ENCODE data around the gene GM2A.
"Not testable (repeated sequence)": the region's sequence is repeated elsewhere in the genome, so short reads cannot be mapped to it uniquely, and the experiment has no call there.

Gene GM2A

DNA sequence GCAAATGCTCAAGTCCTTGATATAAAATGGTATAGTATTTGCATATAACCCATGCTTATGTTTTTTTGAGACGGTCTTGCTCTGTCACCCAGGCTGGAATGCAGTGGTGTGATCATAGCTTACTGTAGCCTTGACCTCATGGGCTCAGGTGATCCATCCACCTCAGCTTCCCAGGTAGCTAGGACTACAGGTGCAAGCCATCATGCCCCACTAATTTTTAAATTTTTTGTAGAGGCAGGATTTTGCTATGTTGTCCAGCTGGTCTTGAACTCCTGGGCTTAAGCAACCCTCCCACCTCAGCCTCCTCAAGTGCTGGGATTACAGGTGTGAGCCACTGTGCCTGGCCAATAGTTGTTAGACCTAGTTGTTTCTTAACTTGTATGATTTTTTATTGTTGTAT, 33.3 kb downstream of the GM2A start:
- DNase-seq (ENCODE audit: low read depth, low spot score) = no peak

DNA sequence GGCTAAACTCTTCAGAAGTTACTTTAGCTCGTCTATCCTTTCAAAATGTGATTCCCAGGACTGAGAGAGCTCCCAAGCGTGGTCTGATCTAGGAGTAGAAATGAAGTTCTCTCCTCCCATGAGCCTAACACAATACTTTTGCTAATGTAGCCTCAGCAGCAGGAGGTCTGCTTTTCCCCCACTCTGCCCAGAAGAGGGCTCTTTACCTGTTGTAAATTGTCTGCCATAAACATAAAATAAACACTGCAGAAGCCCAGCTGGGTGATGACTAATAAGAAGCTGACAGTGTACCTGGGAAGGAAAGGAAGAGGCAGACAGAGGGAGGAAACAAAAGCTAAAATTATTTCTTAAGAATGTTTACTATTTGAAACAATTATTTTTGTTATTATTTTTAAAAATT, 35.2 kb downstream of the GM2A start:
- no peak for DNase-seq (ENCODE audit: low read depth, low spot score)

DNA sequence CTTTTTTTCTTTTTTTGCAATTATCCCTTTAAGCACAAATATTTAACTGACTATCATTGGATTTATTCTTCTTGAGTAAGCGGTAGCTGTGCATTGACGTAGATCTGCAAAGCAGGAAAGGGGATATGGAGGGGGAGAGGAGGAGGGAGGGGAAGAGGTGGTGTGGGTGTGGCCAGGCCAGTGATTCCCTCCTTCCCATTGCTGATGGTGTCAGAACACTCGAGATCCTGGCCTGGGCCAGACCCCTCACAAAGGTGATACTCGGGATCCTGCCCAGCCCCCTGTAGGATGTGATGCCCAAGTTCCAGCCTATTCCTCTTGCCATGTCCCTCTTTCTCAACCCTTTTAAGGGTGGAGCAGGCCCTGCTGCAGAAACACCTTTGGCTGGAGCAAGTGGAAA, 40.6 kb downstream of the GM2A start:
- DNase-seq (ENCODE audit: low read depth, low spot score) = no peak

DNA sequence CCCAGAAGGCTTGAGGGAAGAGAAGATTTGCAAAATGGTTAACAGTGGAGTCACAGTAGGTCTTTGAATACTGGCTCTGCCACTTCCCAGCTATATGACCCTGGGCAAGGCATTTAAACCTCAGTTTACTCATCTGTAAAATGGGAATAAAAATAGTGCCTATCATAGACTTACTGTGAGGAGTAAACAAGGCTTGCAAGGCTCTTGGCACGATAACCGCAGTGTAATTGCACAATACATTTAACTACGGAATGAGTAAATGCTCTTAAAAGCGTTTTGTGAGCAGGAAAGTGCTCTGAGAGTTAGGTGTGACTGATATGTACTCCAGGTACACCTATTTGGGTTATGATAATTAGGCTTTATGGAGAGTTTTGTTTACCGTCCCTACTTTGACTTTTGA, 42.2 kb downstream of the GM2A start:
- no peak for DNase-seq (ENCODE audit: low read depth, low spot score)

DNA sequence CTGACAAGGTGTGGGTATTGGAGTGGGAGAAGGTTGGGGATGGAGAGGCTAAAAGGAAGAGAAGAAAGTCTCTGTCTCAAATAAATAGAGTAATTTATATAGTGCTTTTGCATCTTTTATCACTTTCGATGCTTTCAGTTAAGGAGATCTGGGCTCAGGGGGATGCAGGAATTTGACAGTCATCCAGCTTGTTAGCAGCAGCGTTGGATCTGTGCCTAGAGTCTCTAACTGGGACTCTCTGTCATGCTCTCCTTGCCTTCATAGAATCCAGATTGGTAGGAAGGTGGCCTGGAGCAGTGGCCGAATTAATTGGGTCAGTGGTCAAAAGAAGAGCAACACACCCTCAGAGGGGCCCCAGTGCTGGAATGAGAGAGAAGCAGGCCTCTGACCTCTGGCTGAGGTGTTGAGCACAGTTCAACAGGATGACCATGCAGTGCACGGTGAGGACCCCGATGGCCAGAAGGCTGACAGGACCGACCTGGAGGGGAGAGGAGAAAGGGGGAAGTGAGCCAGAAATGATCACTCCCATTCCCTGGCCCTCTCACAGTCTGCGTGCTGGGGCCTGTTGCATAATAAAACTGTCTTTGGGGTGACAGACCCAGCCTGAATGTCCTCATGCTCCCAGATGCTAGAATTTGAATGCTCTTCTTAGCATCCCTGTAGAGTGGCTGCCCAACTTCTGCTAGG, 42.9 kb downstream of the GM2A start:
- DNase-seq (ENCODE audit: low read depth, low spot score) = no peak

DNA sequence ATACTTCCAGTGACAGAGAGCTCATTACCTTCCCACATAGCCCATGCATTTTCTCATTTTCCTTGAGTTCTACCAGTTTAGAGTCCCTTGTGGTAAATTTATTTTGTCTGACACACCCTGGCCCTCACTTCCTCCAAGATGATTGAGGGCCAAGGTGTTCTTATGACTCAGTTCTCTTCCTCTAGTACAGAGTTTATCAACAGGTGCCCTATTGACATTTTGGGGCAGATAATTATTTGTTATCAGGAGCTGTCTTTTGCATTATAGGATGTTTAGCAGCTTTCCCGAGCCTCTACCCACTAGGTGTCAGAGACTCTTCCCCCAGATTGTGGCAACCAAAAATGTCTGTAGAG, 43.5 kb downstream of the GM2A start:
- DNase-seq (ENCODE audit: low read depth, low spot score) = no peak

DNA sequence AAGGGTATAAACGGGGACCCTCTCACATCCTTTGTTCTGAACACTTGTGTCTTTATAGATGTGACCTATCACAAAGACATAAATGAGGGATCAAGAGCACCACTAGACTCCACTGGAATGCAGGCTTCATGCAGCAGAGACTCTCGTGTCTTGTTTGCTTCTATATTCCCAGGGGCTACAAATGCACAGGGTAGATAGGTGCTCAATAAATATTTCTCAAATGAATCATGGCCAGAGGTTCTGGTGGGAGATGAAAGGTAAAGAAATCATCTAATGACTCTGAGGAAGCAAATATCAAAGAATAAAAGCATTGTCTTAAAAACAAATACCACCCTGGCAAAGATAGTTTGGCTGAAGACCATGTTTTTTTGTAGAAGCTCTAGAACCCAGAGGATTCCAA, 44.0 kb downstream of the GM2A start:
- DNase-seq (ENCODE audit: low read depth, low spot score) = no peak

DNA sequence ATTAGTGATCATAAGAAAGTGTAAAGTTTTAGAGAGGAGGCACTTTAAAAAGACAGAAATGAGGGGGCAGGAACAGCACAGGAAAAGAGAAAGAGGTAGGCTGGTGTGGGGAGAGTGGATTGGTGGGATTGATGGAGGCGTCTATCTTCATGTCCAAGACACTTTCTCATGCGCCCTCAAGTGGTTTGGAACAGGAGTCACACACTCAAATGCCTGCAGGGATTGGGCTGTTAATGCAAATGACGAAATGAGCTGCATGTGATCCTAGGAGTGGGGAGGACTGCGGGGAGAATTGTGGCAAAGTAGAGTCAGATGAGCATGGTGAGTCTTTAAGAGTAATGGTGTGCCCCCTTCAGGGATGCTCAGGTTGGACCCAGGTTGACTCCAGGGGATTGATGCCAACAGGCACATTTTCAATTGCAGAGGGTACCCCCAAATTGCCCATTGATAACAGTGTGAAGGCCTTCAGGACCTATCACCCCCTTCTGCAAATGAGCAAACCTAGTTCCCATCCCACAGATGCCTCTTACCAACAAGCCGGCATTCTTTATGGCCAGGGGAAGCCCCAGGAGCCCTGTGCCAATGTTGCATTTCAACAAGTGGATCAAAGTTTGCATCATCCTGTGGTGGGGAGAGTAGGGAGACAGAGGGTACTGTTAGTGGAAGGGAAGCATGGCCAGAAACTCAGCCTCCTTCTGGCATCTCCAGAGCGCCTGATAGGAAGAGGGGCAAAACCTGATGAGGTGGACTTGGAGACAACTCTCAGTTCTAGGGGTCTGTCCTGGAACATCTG, 45.3 kb downstream of the GM2A start:
- peak; percentile 51 for DNase-seq (ENCODE audit: low read depth, low spot score)

DNA sequence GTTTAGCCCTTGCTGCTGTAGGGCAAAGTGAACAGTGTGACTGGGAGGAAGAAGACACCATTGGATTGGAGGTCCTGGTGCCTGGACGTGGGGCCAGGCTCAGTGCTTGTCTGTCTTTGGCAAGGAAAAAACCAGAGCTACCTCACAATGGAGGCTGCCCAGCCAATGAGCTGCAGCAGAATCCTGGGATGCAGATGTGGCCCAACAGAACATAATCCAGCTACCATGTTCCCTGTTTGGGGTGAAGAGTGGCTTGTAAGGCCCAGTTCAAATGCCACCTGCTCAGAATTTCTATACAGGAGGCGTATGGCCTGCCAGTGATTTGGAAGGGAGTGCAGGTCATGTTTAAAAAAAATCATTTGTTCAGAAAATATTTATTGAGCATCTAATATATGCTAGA, 50.7 kb downstream of the GM2A start, which contains the start of gene SLC36A3:
Gene SLC36A3 (minus strand): TSS at position 101 of the 400 bp plus-strand sequence. CDS start 412 bp downstream, outside the sequence.
- no peak for DNase-seq (ENCODE audit: low read depth, low spot score)

DNA sequence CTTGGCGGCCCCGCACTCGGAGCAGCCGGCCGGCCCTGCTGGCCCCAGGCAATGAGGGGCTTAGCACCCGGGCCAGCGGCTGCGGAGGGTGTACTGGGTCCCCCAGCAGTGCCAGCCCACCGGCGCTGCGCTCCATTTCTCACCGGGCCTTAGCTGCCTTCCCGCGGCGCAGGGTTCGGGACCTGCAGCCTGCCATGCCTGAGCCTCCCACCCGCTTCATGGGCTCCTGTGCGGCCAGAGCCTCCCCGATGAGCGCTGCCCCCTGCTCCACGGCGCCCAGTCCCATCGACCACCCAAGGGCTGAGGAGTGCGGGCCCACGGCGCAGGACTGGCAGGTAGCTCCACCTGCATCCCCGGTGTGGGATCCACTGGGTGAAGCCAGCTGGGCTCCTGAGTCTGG, 56.3 kb downstream of the GM2A start:
- DNase-seq (ENCODE audit: low read depth, low spot score) = not testable (repeated sequence)

DNA sequence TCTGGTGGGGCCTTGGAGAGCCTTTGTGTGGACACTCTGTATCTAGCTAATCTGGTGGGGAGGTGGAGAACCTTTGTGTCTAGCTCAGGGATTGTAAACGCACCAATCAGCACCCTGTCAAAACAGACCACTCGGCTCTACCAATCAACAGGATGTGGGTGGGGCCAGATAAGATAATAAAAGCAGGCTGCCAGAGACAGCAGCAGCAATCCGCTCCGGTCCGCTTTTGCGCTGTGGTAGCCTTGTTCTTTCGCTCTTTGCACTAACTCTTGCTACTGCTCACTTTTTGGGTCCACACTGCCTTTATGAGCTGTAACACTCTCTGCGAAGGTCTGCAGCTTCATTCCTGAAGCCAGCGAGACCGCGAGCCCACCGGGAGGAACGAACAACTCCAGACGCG, 56.8 kb downstream of the GM2A start:
- DNase-seq (ENCODE audit: low read depth, low spot score) = not testable (repeated sequence)

DNA sequence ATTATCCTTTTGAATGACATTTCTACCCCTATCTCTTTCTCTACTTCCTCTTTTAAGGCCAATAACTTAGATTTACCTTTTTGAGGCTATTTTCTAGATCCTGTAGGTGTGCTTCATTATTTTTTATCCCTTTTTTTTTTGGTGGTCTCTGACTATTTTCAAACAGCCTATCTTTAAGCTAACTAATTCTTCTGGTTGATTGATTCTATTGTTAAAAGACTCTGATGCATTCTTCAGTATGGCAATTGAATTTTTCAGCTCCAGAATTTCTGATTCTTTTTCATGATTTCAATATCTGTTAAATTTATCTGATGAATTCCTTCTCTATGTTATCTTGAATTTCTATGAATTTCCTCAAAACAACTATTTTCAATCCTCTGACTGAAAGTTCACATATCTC, 57.9 kb downstream of the GM2A start:
- no peak for DNase-seq (ENCODE audit: low read depth, low spot score)

DNA sequence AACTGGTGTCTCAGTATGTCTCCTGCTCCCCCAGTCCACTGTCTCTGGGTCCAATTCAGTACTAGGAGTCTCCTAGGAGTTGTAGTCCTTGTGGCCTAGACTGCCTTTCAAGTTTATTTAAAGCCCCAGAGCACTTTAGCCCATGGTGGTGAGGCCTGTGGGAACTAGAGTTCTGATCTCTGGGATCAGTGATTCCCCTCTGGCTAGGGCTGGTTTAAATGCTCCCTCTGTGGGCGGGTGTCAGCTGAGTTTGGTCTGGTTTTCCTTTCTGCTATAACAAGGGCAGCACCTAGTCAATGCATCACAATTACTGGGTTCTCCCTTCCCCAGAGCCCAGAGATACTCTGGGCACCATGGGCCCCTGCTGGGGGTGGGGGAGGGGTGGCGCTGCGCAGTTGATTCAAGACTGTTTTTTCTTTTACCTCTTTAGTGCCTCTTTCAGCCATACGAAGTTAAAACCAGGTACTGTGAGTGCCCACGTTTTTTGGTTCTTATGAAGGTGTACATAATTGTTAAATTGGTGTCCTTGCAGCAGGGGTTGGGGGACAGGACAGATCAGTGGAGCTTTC, 59.9 kb downstream of the GM2A start:
- DNase-seq (ENCODE audit: low read depth, low spot score) = no peak

DNA sequence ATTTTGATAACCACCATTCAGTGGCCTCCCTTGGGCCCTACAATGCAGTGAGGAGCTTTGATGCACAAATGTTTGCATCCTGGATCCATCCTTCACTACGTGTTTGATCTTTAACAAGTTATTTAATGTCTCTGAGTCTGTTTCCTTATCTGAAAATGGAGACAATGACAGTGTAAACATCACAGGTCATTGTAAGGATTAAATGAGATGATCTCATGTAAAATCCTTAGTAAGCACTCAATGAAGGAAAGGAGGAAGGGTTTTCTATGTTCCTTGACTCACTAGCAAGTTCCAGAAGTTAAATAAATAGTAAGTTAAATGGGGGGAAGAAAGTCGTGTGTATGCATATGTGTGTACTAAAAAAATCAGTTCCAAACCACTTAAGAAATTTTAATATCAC, 60.4 kb downstream of the GM2A start:
- no peak for DNase-seq (ENCODE audit: low read depth, low spot score)

DNA sequence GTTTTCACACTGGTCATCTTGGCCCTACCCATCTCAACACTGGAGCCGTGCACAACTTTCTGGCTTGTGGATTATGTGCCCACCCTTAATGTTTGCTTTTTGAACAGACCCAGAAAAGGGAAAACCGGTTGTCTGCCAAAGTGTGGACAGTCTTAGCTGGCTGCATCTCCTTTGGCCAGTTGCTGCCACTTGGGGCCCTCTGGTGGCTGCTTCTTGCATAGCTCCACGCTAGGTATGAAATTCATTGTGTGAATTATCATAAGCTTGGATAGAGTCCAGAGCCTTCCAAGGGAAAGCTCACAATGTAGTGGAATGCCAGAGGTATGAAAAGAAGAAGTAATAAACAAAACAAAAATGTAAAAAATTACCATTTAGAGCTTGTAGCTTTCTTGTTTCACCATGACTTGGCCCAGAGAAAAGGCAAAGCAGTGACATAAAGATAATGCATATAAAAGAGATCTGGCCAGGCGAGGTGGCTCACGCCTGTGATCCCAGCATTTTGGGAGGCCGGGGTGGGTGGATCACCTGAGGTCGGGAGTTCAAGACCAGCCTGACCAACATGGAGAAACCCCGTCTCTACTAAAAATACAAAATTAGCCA, 63.1 kb downstream of the GM2A start:
- peak; percentile 72 for DNase-seq (ENCODE audit: low read depth, low spot score)

DNA sequence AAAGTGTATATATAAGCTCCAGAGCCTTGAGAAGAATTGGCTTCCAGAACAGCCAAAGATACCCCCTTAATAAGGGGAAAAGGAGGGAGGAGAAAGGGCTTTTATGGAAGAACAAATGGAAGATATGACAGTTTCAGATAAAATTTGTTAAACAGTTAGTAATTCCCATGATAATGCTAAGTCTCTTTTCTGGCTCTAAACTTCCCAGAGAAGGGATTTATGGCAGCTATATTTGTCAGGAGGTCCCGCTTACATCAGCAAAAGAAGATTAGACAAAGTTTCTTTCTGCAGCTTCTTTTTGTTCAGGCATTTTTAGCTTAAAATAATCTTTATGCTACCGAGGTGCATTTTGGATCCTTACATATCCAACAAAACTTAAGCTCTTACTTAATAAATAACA, 64.9 kb downstream of the GM2A start:
- no peak for DNase-seq (ENCODE audit: low read depth, low spot score)

DNA sequence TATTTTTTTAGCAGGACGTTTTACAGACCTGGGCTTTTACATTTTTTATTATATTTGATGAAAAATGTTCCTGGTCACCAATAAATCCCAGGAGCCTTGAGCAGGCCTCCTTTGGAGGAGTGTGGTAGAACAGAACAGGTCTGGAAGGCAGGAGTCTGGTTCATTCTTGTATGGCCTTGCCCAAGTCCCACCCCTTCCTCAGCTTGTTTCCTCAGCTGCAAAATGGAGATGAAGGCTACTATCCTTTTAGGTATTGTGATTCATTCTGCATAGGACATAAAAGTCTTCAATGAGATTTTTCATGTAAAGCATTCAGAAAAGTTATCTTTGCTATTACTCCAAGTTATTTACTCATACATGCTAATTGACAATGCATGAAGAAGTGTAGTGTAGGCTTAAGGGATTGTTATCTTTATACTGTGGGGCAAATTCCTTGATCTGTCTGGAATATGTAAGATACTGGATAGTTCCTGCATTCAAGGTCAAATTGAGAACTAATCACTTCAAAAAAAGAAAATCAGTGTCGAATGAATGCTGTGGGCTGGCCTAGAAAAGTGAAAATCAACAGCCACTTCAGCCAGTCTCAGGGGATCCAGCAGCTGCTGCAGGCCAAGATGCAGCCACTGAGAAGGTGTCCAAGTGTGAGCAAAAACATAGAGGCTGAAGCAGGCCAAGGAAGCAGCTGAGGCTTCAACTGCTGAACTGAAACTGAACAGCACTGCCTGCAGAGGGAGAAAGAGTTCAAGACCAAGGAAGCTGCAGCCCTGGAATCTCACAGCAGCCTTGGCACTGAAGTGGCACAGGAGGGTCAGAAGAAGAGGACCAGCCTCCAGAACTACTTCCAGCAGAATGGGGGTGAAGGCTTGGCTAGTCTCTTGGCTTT, 66.1 kb downstream of the GM2A start:
- peak; percentile 19 for DNase-seq (ENCODE audit: low read depth, low spot score)

Data from astrocyte of the hippocampus (primary cell).